Stomach (tissue), 9 donors: ENCODE results near the gene ITGA6. TPM values are rescaled to one million over a fixed set of nuclear protein-coding genes. Genes with fewer than 3 reads are reported as not detected.

ENCODE experiments used
- DNase-seq, 2 donors: peaks; one replicate each; pipeline versions ENCODE4 v3.0.0 to v3.0.0-alpha.2; 2013 to 2019
- H3K27ac ChIP-seq, 5 donors: fragments of 200-600 bp in 4 of 5; sonication (generic) in 4 of 5; one replicate each; pipeline ENCODE4 v1.5.1; 2013 to 2019; ENCODE audit warnings: mild to moderate bottlenecking in 1 of 5, moderate library complexity in 1 of 5
- H3K27me3 ChIP-seq, 3 donors: fragments of 200-600 bp; sonication (generic); one replicate each; pipeline ENCODE4 v1.5.1; 2017 to 2019; ENCODE audit warnings: mixed run types in 1 of 3
- H3K36me3 ChIP-seq, 4 donors: fragments of 200-600 bp; sonication (generic); 1 replicate in 3 of 4; 2 replicates in 1 of 4; pipeline ENCODE4 v1.5.1; 2016 to 2019
- H3K4me1 ChIP-seq, 4 donors: fragments of 200-600 bp; sonication (generic); one replicate each; pipeline ENCODE4 v1.5.1; 2016 to 2019
- H3K4me3 ChIP-seq, 4 donors: fragments of 200-600 bp; sonication (generic) in 3 of 4; one replicate each; pipeline ENCODE4 v1.5.1; 2016 to 2019; ENCODE audit warnings: mild to moderate bottlenecking in 1 of 4
- H3K9me3 ChIP-seq, 4 donors: fragments of 200-600 bp; sonication (generic); one replicate each; pipeline ENCODE4 v1.5.1; 2016 to 2019
- CTCF ChIP-seq, 7 experiments: fragments of 450-650 bp in 4 of 7; fragments of 200-600 bp in 3 of 7; sonication (generic) in 3 of 7; IDR thresholded peaks; one replicate each; pipeline ENCODE4 v1.5.1; 2016 to 2019; ENCODE audit warnings: antibody characterized with exemption in 7 of 7, control low read depth in 2 of 7, mild to moderate bottlenecking in 1 of 7
- EP300 ChIP-seq: sonication (generic); formaldehyde crosslinking; IDR thresholded peaks from one replicate; pipeline ENCODE4 v1.6.1; 2017; ENCODE audit warnings: antibody characterized with exemption
- POLR2A ChIP-seq, 4 donors: fragments of 450-650 bp; IDR thresholded peaks; one replicate each; pipeline ENCODE4 v1.6.1; 2016; ENCODE audit warnings: antibody characterized with exemption in 4 of 4, control low read depth in 2 of 4, mild to moderate bottlenecking in 1 of 4, moderate library complexity in 1 of 4
- POLR2AphosphoS5 ChIP-seq, 3 donors: sonication (generic); formaldehyde crosslinking; IDR thresholded peaks; one replicate each; pipeline ENCODE4 v1.6.1; 2016; ENCODE audit warnings: antibody characterized with exemption in 3 of 3
- WGBS, 5 donors: extraction: QIAGEN DNeasy Blood & Tissue Kit in 3 of 5; methylation state at CpG; one replicate each; pipeline versions ENCODE4 v1.1.5 to v1.1.7; 2013 to 2018; 5-methylcytosine and 5-hydroxymethylcytosine counted together
- intact Hi-C: fragments of 100-400 bp; cut with DNase I; formaldehyde crosslinking; loops from one replicate; pipeline ENCODE4 v1.15.1; 2023; ENCODE audit warnings: low total_unique reads
- polyA plus RNA-seq, 3 donors: library from polyadenylated mRNA; stranded (reverse); fragments of 200-250 nt; gene quantifications; one replicate each; pipeline ENCODE4 v1.2.3, GENCODE V29; 2013
- total RNA-seq, 5 donors: library from RNA; depleted of rRNA; stranded (reverse); fragments of >200 nt; gene quantifications; one replicate each; pipeline versions ENCODE4 v1.1.0 to v1.2.3, GENCODE V29; 2014 to 2016
- donor health status: healthy with polysubstance abuse.
- donor health status: Bipolar disorder and iron deficiency.
- donor health status: healthy.

ITGA6 gene
- total and polyA plus RNA-seq, 8 donors = 10.7 to 391 (median 55.4) TPM

DNA sequence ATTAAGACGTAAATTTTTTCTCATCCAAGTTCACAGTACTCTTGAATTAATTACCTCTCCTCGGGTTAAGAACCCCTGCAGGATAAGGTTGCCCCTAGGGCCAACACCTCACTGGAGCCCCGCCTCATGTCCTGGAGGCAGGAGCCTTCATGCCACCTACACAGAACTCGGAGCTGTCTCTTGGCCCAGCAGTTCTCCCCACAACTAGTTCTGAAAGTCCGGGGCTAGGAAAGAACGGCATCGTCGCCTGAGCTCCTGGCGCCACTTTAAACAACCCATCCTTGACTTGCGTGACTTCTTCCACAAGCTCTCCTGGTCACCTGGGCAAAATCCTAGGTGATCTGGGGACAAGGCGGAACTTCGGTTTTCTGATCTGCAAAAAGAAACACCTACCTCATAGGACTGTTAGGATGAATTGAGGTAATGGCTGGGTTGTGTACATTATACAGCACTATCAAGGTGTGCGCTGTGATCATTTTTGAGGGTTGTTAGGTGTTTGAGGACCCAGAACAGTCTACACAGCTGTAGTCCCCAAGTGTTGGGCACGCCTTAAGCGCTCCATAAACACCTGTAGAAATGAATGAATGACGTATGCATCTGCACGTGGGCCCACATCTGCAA is 641 bp upstream of the ITGA6 start:
- peaks cover 0 to 25% (median 8%) of the 10 kb centered on the region in 3 donors for H3K27me3 ChIP-seq
- no peaks in the 10 kb centered on the region for H3K36me3 ChIP-seq
- TF ChIP-seq EP300 (no peak), POLR2AphosphoS5 (IDR thresholded peaks at IDR 0.05) (no peak)
- H3K27ac ChIP-seq = peak overlapping the region; percentile 83 to 96 (median 94)
- H3K9me3 ChIP-seq = no peaks in the 10 kb centered on the region
- DNase-seq = no peak
- H3K4me3 ChIP-seq = peak overlapping the region; percentile 55 to 76 (median 66)
- H3K4me1 ChIP-seq = peaks cover 14 to 42% (median 29%) of the 10 kb centered on the region in 4 donors
- 59 to 66% (median 62%) methylated on average over 17 of the region's 17 CpGs for WGBS, 5 donors
- intact Hi-C loops = no loop called here

GRCh38 chr2:172427990-172428831 is 825 bp downstream of the ITGA6 start:
- 1 to 8% (median 3%) methylated on average over 34 to 63 of the region's 63 CpGs for WGBS, 5 donors

GRCh38 chr2:172428832-172429210 is 1.4 kb downstream of the ITGA6 start:
- peaks cover 0 to 25% (median 8%) of the 10 kb centered on the region in 3 donors for H3K27me3 ChIP-seq
- H3K4me1 ChIP-seq = peaks cover 21 to 62% (median 42%) of the 10 kb centered on the region in 4 donors
- peak overlapping the region; percentile 55 to 76 (median 66) for H3K4me3 ChIP-seq
- H3K9me3 ChIP-seq = no peaks in the 10 kb centered on the region
- WGBS, 5 donors = 10 to 27% (median 14%) methylated on average over 9 of the region's 9 CpGs
- H3K36me3 ChIP-seq = no peaks in the 10 kb centered on the region
- peak overlapping the region; percentile 91 to 97 (median 96) for H3K27ac ChIP-seq
- intact Hi-C loops = no loop called here
- DNase-seq = no peak
- TF ChIP-seq EP300 = no peak
- no peak for TF ChIP-seq POLR2A (IDR thresholded peaks at IDR 0.05)
- no peak for TF ChIP-seq POLR2AphosphoS5 (IDR thresholded peaks at IDR 0.05)
- TF ChIP-seq CTCF (IDR thresholded peaks at IDR 0.05) = no peak

More at GRCh38 chr2:172427990-172428831, 825 bp downstream of the ITGA6 start:
- Histone ChIP-seq H3K36me3 (no peaks in the 10 kb centered on the region), H3K4me1 (peaks cover 18 to 56% (median 38%) of the 10 kb centered on the region in 4 donors), H3K27ac (peak overlapping the region; percentile 91 to 97 (median 96)), H3K4me3 (peak overlapping the region; percentile 55 to 76 (median 66)), H3K27me3 (peaks cover 0 to 25% (median 8%) of the 10 kb centered on the region in 3 donors), H3K9me3 (no peaks in the 10 kb centered on the region)
- DNase-seq = peak; percentile 73 to 87
- no peak for TF ChIP-seq POLR2AphosphoS5 (IDR thresholded peaks at IDR 0.05)
- TF ChIP-seq CTCF (IDR thresholded peaks at IDR 0.05) = peak in 1 of 7 experiments; percentile 15
- intact Hi-C loops = no loop called here

DNA sequence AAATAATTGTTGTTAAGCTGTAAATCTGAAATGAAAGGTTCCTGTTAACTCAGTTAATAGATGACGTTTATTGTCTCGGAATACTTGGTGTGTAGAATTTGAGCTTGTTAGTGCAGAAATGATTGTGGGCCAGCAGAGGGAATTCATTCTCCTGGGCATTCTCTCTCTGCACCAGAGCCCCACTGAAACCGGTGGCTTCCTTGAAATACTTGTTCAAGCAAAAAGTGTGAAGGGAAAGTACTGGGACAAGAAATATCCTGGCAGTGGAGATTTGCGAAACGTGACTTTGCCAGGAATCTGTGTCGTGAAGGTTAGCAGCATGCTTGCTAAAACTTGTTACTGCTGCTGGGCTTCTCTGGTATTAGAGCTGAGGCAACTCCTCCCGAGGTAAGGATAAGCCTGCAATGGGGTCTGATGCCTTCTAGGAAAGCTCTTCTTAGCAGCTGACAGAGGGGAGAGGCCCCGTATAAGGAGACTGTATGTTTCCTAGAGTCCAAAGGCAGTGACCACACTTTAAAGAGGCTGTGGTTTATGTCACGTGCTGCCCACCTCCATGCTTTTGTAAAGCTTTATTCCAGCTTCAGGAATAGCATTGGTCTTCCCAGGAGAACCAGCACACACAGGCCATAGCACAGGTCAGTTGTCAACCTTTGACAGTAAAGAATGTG is 2.0 kb downstream of the ITGA6 start:
- TF ChIP-seq POLR2AphosphoS5 (IDR thresholded peaks at IDR 0.05) = peak in 1 of 3 donors; percentile 18
- no peak for TF ChIP-seq CTCF (IDR thresholded peaks at IDR 0.05)
- Histone ChIP-seq H3K27me3 (peaks cover 0 to 25% (median 8%) of the 10 kb centered on the region in 3 donors), H3K4me3 (peak overlapping the region; percentile 55 to 76 (median 66)), H3K36me3 (no peaks in the 10 kb centered on the region), H3K9me3 (no peaks in the 10 kb centered on the region), H3K4me1 (peaks cover 27 to 68% (median 48%) of the 10 kb centered on the region in 4 donors), H3K27ac (peak overlapping the region; percentile 91 to 97 (median 96))
- intact Hi-C loops = no loop called here
- peak in 1 of 2 donors; percentile 68 for DNase-seq
- 13 to 31% (median 18%) methylated on average over 9 of the region's 9 CpGs for WGBS, 5 donors
